Measurements from ENCODE around the gene TTC22.

- no peak for TF ChIP-seq CTCF (IDR thresholded peaks at IDR 0.05)
- TF ChIP-seq REST (IDR thresholded peaks at IDR 0.05; ENCODE audit: insufficient read depth in 1 of 2, low read depth in 2 of 2, low read length in 1 of 2), result no peak
- TF ChIP-seq POLR2AphosphoS5 (IDR thresholded peaks at IDR 0.05; ENCODE audit: low read depth, low read length), result no peak
These were observed 42.3 kb downstream of the TTC22 start for GRCh38 chr1:54758678-54759348.

Data from Panc1 (cell line).